Muscle of back (tissue), 3 donors: Measurements from ENCODE around the gene MSL3B.

Source experiments
- DNase-seq, 3 donors: peaks; one replicate each; pipeline versions ENCODE4 v3.0.0 to v3.0.0-alpha.2; 2013

The MSL3B gene

GRCh38 chr2:233833345-233833744 is 34.8 kb downstream of the MSL3B start:
- DNase-seq = peak; percentile 11 to 50 (median 42)

GRCh38 chr2:233832869-233833311 is 35.3 kb downstream of the MSL3B start:
- peak in 2 of 3 donors; percentile 22 to 67 for DNase-seq

GRCh38 chr2:233832414-233832813 is 35.8 kb downstream of the MSL3B start:
- DNase-seq = peak; percentile 21 to 49 (median 32)

- no peak for DNase-seq
These were observed 36.3 kb downstream of the MSL3B start for GRCh38 chr2:233831861-233832260.

- no peak for DNase-seq
These were observed 37.0 kb downstream of the MSL3B start for GRCh38 chr2:233831011-233831721.

GRCh38 chr2:233830111-233830802 is 37.9 kb downstream of the MSL3B start:
- DNase-seq = no peak

- DNase-seq = no peak
These were observed 38.7 kb downstream of the MSL3B start for GRCh38 chr2:233829193-233830110.

- DNase-seq = no peak
These were observed 39.5 kb downstream of the MSL3B start for GRCh38 chr2:233828546-233829192.

GRCh38 chr2:233824373-233824772 is 43.8 kb downstream of the MSL3B start:
- no peak for DNase-seq

GRCh38 chr2:233823731-233824121 is 44.5 kb downstream of the MSL3B start:
- DNase-seq = no peak

- no peak for DNase-seq
These were observed 45.1 kb downstream of the MSL3B start for GRCh38 chr2:233822781-233823730.

- no peak for DNase-seq
These were observed 46.0 kb downstream of the MSL3B start for GRCh38 chr2:233822101-233822771.

GRCh38 chr2:233821709-233822100 is 46.5 kb downstream of the MSL3B start:
- DNase-seq = no peak

GRCh38 chr2:233821196-233821595 is 47.0 kb downstream of the MSL3B start:
- DNase-seq = no peak

- DNase-seq = no peak
These were observed 47.4 kb downstream of the MSL3B start for GRCh38 chr2:233820774-233821105.

GRCh38 chr2:233819884-233820773 is 48.1 kb downstream of the MSL3B start:
- no peak for DNase-seq

GRCh38 chr2:233818639-233819621 is 49.3 kb downstream of the MSL3B start:
- no peak for DNase-seq
